OCI-LY7 (cell line): Measurements from ENCODE around the gene AUNIP.

Experiments used
- EZH2phosphoT487 ChIP-seq: fragments of 200-600 bp; sonication (generic); IDR thresholded peaks from 2 replicates; pipeline ENCODE4 v1.6.1; 2018; ENCODE audit warnings: low read depth, borderline replicate concordance, mild to moderate bottlenecking, mixed run types, antibody characterized with exemption, low read length, moderate library complexity, mixed read lengths
- TF ChIP-seq, protein P1 (sequence below): fragments of 200-600 bp; sonication (generic); conservative IDR thresholded peaks from 2 replicates; pipeline ENCODE4 v1.5.1; 2014; ENCODE audit warnings: mild to moderate bottlenecking, antibody characterized with exemption, low read length, moderate library complexity, mixed read lengths

DNA sequence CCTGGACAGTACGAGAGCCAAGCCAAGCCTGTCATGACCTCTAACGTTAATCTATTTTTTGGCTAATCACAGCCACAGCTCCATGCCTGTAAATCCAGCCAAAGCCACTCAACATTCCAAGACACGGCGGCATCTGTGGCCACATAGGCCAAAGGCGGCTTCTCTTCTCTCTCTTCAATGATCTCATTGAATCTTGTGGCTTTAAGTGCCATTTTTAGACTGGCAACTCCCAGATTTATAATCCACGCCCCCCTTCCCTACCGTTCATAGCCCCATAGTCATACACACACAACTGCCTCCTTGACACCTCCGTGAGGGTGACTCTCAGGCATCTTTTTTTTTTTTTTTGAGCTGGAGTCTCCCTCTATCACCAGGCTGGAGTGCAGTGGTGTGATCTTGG, 64.9 kb downstream of the AUNIP start:
- TF ChIP-seq, protein P1, sequence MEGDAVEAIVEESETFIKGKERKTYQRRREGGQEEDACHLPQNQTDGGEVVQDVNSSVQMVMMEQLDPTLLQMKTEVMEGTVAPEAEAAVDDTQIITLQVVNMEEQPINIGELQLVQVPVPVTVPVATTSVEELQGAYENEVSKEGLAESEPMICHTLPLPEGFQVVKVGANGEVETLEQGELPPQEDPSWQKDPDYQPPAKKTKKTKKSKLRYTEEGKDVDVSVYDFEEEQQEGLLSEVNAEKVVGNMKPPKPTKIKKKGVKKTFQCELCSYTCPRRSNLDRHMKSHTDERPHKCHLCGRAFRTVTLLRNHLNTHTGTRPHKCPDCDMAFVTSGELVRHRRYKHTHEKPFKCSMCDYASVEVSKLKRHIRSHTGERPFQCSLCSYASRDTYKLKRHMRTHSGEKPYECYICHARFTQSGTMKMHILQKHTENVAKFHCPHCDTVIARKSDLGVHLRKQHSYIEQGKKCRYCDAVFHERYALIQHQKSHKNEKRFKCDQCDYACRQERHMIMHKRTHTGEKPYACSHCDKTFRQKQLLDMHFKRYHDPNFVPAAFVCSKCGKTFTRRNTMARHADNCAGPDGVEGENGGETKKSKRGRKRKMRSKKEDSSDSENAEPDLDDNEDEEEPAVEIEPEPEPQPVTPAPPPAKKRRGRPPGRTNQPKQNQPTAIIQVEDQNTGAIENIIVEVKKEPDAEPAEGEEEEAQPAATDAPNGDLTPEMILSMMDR: no peak
- TF ChIP-seq EZH2phosphoT487: no peak
